Stimulated activated CD8-positive, alpha-beta memory T cell treated with anti-CD3 and anti-CD28 coated beads, Interleukin-4, amount 100 ng/mL, for 24 hours (primary cell): ENCODE measurements around the gene RPS19.

ENCODE experiments used
- DNase-seq: peaks from one replicate; pipeline ENCODE4 v3.0.0-alpha.2; 2020; ENCODE audit warnings: low read depth

RPS19 gene

DNA sequence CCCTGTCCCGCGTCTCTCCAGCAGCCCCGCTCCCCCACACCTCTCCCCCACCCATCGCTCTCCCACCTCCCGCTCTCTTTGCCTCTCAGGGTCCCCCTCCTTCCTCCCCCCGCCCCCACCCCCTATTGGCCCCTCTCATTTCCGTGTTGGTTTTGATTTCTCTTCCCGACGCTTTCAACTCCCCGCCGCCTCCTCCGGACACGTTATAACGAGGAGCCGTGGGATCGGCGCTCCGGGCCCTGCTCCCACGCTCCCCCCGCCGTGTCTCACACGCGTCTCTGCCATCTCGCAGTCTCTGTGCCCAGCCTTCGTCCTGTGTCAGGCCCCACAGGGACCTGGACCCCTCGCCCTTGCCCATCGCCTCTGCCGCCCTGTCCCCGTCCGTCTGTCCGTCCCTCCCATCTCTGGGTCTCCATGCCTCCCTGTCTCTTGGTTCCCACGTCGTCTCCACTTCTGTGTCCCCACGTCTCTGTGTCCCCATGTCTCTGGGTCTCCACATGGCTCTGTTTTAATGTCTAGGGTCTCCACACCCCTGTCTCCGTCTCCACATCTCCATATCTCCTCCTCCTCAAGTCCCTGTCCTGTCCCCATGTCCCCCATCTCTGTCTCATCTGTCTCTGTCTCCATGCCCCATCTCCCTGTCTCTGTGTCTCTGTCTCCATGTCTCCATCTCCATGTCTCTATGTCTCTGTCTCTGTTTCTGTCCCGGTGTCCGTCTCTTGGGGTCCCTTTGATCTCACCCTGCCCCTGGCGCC, 55.1 kb downstream of the RPS19 start:
- DNase-seq = no peak

DNA sequence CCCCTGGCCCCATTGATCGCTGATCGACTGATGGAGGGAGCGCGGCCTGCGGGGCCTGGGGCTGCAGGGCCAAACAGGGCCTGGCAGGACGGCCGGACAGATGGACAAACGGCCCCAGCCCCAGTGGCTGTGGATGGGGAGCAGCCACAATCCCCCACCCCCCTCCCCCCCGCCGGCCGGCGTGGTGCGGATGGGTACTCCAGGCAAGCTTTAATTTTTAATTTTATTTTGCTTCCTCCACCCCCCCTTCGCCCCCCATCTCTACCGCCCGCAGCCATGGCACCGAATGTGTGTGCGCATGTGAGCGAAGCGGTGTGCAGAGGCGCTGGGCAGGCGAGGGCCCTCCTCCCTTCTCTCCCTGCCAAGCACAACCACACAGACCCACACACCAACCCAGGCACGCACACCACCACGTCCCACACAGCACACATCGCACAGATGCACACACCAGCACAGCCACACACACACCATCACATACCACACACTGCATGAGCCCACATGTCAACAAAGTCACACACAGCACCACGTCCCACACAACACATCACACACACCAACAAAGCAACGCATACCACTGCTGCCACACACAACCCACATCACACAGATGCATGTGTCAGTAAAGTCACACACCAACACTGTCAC, 55.8 kb downstream of the RPS19 start:
- DNase-seq = no peak

- DNase-seq = no peak
These were observed 57.6 kb downstream of the RPS19 start for GRCh38 chr19:41917676-41918075.

GRCh38 chr19:41918095-41918494, 58.0 kb downstream of the RPS19 start:
- DNase-seq = no peak

GRCh38 chr19:41918653-41919244, 58.7 kb downstream of the RPS19 start:
- no peak for DNase-seq

GRCh38 chr19:41919948-41920712, 60.1 kb downstream of the RPS19 start:
- no peak for DNase-seq

GRCh38 chr19:41920882-41921576, 61.0 kb downstream of the RPS19 start:
- no peak for DNase-seq

DNA sequence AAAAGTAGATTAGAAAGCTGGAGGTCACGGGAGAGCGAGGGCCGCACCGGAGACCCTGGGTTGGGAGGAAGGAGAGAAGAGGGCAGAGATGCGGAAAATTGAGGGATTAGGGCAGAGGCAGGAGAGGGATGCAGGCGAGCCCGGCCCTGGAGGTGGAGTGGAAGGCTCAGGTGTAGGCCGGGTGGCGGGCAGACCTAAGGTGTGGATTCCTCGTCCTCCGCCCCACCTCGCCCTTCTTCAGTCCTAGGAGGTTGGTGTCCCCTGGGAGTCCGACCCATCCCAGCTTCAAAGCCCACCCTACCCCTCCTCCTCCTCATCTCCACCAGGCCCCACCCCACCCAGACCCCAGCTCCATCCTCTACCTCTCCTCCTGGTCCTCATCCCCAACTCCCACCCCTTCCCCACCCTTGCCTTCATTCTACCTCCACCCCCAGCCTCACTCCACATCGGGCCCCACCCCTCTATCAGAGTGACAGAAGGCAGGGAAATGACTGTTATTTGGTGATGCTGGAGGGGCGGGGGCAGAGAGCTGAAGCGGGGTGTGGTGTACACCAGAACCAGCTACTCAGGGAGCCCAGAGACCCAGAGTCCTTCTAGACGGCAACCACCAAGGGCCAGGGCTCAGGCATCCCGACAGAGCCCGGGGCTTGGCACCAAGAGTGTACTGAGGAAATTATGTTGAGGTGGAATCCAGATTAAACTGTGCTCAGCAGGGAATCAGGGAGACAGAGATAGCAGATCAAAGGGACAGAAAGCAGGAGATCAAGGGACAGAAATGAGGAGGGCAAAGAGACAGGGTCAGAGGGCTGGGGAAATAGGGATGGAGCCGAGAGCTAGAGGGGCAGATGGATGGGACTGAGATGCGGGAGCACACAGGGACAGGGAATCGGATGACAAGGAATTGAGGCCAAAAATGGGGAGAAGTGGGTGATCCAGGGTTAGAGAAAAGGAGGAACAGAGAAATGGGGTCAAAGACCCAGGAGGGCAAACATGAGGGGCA, 61.8 kb downstream of the RPS19 start:
- no peak for DNase-seq
